Stimulated activated CD8-positive, alpha-beta memory T cell treated with anti-CD3 and anti-CD28 coated beads, Interleukin-7, amount 100 ng/mL, for 4 hours (primary cell): ENCODE results near the gene SIMC1.
"Not testable (repeated sequence)": the region's sequence is repeated elsewhere in the genome, so short reads cannot be mapped to it uniquely, and the experiment has no call there.

Source experiments
- DNase-seq, 2 donors: peaks; one replicate each; pipeline ENCODE4 v3.0.0-alpha.2; 2020; ENCODE audit warnings: low read depth in 2 of 2

SIMC1 gene

DNA sequence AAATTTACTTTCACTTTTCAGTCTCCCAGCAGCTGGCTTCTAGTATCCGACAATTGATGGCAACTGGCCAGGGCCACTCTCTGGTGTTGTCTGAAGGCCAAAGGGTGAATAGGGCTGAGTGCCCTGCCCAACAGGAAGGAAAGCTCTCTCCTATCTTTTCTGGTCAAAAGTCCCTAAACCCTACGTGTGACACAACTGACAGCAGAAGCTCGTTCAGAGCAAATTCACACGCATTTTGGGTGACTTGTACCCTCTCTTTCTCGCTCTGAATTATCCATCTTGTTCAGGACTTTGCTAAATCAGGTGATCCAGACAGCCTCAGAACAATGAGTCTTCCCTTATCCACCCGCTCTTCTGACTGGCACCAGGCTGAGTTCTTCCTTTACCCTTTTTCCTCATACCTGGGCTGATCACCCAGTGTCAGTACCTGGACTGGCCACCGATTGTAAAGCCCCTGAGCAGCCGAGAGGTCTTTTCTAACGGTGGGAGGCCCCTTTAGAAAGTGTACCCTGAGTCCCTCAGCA lies 21.8 kb upstream of the SIMC1 start:
- DNase-seq: not testable (repeated sequence)

DNA sequence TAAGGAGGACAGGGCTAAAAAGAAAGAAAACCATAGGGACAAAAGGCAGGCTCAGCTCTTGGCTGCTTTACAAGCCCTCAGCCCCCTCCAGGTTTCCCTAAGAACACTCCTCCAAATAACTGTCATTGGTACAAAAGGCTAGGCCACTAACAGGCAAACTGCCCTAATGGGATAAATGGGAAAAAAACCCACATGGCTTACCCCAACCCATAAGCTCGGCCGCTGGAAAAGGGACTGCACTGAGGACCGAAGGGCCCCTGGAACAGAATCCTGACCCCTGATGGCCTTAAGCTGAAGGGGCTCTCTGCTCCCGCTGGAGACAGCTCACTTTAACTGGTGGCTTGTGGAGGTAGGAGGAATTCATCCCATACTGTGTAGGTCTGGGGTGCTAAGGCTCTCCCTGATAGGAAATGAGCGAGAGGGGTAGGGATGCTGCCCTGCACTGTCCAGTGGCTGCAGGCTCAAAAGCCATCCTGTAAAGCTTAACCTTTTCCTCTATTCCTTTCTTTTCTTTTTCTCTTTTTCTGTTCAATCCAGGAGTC lies 21.0 kb upstream of the SIMC1 start:
- not testable (repeated sequence) for DNase-seq

DNA sequence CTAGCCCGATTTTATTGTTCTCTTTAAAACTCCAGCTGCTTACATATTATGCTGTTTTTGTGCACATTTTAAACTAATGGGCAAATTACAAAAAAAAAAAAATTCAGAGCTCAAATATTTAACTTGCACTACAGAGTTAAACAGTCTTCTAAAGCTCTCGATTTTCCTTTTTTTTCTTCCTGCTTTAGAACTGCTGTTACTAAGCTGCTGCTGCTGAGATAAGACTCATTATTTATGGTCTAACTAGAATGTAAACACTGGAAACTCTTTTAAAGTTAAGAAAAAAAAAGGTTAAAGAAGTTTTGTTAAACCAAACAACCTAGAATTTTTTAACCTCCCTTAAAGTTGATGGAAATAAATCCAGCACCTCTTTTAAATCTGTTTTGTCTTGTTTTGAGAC lies 20.5 kb upstream of the SIMC1 start:
- DNase-seq: not testable (repeated sequence)

DNA sequence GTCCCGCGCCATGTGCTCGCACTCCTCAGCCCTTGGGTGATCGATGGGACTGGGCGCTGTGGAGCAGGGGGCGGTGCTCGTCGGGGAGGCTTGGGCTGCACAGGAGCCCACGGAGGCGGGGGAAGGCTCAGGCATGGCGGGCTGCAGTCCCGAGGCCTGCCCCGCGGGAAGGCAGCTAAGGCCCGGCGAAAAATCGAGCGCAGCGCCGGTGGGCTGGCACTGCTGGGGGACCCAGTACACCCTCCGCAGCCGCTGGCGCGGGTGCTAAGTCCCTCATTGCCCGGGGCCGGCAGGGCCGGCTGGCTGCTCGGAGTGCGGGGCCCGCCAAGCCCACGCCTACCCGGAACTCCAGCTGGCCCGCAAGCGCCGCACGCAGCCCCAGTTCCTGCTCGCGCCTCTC lies 16.2 kb upstream of the SIMC1 start:
- DNase-seq: not testable (repeated sequence)

DNA sequence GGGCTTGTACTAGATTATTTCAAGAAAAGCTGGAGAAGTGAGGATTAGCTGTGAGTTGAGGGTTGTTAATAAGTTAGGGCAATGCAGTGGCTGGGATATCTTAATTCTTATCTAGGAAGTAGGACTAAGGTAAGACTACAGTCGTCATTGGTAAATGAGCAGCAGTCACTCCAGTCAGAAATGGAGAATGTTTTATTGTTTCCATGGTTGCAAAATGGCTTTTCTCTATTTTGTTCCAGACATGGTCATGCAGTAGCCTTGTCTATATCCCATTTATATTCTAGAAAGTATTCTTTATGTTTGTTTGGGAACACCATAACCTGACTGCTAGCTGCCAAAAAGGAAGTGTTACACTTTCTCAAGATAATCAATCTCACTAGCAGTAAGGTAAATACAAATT lies 9.9 kb upstream of the SIMC1 start:
- DNase-seq: not testable (repeated sequence)

DNA sequence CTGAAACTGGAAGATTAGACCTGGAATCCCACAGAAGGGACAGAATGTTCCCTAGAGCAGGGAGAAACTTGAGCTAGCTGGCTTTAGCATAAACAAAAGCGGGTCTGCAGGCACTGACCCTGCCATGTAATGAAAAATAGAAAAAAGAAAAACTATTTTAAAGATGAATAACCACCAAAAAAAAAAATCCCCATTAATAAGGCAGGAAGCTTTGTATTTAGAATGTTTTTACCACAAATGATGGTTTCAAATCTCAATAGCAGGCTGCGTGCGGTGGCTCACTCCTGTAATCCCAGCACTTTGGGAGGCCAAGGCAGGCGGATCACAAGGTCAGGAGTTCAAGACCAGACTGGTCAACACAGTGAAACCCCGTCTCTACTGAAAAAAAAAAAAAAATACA lies 5.0 kb upstream of the SIMC1 start:
- DNase-seq: not testable (repeated sequence)

DNA sequence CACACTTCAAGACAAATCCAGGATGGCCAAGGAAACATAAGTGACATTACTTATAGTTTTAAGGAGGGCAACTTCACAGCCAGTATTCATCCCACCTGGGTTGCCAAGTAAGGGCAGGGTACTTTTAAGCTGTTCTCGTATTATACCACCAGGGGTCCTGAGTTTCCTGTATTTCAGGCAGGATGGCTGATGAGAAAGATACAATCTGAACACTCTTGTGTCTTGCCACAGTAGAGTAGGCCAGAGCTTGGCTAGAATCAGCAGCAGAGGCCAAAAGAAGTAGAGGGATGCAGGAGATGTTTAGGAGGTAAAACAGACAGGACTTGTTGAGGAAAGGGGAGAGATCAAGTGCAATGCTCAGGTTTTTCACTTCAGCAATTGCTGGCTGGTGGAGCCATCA lies 3.1 kb upstream of the SIMC1 start:
- DNase-seq: peak in 1 of 2 donors; percentile 12

DNA sequence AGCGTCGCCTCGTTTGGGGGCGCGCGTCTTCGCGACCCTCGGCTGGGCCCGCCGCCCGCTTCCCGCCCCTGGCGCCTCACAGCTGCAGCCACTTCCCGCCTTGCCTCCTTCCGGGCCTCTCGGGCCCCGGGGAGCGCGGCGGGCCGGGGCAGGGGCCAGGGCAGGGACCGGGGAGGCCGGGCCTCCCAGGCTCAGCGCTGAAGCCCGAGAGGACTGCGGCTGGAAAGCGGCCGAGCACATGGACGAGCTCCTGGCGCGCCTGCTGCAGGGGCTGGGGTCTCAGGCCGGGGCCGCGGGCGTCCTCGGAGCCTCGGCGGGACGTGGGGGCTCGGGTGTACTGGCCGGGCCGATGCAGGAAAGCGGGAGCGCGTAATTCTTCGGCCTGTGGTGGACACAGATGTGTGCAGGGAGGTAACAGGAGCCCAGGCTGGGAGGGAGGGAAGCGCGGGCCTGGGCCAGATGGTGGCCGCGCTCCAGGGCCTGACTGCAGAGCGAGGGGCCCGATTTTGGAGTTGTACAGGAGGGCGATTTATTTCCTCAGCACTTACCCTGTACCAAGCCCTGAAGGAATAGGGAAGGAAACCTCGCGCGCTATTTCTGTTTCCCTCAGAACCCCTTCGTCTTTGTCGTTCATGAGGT lies 540 bp downstream of the SIMC1 start:
- DNase-seq: not testable (repeated sequence)

DNA sequence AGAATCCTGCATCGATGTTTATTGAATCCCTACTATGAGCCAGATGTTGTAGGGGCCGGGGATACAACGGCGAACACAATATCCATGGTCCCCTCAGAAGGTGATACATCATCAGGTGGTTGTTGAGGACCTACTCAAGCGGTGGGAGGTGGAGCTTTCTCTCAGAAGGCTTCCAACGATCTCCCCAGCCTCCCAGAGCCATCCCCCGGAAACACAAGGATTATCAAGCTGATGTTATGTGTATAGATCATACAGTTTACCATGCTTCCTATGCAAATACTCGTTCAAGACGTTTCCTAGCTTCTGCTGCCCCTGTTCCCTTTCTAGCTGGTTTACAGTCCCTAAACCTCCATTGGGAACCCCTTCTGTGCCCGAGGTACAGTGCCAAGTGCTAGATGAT lies 1.1 kb downstream of the SIMC1 start:
- DNase-seq: not testable (repeated sequence)

DNA sequence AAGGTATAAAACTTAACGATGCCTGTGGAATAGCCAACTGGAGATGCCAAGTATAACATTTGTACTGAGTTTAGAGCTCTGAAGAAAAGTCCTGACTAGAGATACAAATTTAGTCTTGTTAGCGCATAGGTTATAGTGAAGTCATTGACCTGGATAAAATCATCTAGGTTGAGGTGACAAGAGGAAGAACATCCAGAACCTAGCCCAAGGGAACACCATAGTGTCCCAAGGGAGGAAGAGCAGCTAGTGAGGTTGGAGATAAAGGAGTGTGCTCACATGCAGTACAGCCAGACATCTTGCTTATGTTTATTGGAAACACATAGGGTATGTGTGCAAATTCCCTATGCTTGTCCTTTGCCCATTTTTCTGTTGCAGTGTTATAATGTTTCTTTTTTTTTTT lies 6.1 kb downstream of the SIMC1 start:
- not testable (repeated sequence) for DNase-seq

DNA sequence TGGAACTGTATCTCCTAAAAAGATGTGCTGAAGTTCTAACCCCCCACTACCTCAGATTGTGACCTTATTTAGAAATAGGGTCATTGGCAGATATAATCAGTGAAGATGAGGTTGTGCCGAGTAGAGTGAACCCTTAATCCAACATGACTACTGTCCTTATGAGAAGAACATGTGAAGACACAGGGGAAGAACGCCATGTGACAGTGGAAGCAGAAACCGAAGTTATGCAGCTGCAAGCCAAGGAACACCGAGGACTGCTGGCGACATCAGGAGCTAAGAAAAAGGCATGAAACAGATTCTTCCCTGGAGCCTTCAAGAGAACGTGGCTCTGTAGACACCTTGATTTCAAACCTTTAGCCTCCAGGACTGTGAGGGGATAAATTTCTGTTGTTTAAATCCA lies 6.8 kb downstream of the SIMC1 start:
- not testable (repeated sequence) for DNase-seq

DNA sequence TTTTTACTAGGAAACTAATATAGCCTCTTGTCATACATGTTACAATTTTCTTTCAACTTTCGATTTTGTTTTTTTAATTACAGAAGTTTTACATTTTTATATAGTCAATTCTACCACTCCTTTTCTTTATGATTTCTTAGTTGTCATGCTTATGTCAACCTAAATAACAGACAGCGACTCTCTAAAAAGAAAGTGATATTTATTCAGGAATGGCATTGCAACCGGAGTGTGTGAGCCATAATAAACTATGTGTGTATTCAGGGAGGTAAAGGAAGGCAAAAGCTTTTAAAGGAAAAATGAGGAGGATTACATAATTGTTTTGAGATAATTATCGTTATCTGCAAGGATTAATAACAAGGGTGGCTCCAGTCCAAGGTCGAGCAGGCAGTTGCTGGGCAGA lies 7.3 kb downstream of the SIMC1 start:
- DNase-seq: not testable (repeated sequence)

DNA sequence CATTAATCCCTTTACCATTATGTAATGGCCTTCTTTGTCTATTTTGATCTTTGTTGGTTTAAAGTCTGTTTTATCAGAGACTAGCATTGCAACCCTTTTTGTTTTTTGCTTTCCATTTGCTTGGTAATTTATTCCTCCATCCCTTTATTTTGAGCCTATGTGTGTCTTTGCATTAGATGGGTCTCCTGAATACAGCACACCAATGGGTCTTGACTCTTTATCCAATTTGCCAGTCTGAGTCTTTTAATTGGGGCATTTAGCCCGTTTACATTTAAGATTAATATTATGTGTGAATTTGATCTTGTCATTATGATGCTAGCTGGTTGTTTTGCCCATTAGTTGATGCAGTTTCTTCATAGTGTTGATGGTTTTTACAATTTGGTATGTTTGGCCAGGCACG lies 12.5 kb downstream of the SIMC1 start:
- DNase-seq: not testable (repeated sequence)

DNA sequence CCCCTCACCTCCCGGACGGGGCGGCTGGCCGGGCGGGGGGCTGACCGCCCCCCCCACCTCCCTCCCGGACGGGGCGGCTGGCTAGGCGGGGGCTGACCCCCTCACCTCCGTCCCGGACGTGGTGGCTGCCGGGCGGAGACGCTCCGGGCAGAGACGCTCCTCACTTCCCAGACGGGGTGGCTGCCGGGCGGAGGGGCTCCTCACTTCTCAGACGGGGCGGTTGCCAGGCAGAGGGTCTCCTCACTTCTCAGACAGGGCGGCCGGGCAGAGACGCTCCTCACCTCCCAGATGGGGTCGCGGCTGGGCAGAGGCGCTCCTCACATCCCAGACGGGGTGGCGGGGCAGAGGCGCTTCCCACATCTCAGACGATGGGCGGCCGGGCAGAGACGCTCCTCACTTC lies 13.9 kb downstream of the SIMC1 start:
- DNase-seq: not testable (repeated sequence)

DNA sequence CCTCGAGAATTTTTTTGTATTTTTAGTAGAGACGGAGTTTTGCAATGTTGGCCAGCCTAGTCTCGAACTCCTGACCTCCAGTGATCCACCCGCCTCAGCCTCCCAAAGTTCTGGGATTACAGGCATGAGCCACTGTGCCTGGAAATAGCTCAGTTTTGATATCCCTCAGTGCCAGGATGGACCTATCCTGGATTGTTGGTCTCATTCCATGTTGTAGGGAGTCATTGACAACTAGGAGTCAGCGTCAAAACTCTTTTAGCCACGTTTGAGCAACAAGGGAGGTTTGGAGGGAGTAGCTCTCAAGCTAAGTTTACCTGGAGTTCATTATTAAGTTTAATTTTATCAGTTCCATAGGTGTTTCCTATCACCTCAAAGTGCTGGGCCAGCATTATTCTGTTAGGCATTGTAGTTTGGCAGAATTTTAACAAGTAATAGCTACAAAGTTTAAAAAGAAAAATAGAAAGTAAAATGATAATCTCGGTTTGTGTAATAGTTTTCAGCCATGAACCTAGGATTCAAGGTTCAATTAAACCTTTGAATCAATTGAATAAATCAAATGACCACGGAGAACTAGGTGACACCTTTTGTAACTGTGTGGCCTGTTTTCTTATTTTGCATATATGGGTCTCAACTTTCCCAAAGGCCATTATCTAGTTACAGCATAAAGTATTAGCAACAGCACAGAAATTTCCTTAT lies 15.3 kb downstream of the SIMC1 start:
- DNase-seq: not testable (repeated sequence)

DNA sequence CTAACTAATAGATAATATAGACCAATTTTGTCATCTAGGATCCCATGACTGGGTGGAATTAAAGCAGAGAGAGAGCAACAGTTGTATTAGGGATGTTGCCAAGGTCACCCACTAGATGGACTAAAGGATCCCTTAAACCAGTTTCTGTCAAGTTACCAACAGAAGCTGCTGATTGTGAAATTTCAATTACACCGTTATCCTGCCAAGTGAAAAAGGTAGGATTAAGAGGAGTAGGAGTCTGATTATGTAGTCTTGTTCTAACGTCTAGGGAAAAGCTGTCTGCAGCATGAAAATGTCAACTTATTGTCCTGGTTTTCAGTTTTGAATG lies 15.8 kb downstream of the SIMC1 start:
- not testable (repeated sequence) for DNase-seq

DNA sequence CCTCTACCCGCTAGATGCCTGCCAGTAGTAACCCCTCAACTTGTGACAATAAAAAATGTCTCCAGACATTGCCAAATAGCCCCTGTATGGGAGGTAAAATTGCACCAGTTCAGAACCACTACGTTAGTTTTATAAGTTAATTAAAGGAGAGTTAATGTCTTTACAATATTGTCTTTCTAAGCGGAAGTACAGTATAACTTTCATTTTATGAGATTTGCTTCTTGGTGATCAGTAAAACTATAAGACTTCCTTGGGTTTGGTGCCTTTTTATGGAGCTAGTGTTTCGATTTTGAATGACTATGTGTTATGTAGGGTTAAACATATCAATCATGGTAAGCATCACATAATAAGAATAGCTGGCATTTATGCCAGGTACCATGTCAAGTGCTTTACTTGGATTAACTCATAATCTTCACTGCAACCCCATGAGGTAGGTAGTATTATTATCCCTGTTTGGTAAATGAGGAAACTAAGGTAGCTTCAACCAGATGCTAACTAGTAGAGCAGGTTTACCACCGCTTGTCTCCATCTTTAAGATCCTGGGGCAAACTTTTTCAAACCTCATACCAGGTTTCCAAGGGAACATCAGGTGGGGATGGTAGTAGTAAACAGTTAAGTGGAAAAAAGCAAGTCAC lies 19.8 kb downstream of the SIMC1 start:
- DNase-seq: not testable (repeated sequence)

DNA sequence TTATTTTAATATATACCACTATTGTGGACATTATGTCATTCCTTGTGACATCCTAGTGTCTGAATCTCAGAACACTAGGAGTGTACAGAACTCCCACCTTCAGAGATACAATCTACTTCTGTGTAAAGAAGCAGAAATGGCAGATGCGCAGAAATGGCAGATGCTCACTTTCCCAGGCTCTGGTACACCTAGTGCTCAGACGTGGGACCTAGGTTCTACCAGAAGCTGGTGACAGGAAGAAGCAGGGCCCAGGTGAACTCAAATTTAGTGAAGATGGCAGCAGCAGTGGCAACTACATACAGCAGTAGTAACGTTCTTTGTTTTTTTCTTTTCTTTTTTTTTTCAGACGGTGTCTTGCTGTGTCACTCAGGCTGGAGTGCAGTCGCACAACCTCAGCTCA lies 22.5 kb downstream of the SIMC1 start:
- not testable (repeated sequence) for DNase-seq

DNA sequence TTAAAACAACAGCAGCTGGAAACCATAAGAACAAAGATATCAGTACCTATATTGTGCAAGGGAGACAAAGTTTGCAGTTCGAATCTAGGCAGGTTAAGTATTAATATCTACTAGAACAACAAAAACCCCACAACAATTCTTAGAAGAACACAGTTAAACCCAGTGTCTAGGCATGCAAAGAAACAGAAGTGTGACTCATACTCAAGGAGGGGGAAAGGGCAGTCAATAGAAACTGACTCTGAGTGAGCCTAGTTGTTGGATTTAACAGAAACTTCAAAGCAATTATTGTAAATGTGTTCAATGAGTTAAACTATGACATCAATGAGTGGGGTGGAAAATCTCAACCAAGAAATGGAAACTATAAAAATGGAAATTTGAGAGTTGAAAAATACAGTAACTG lies 28.2 kb downstream of the SIMC1 start:
- DNase-seq: not testable (repeated sequence)

DNA sequence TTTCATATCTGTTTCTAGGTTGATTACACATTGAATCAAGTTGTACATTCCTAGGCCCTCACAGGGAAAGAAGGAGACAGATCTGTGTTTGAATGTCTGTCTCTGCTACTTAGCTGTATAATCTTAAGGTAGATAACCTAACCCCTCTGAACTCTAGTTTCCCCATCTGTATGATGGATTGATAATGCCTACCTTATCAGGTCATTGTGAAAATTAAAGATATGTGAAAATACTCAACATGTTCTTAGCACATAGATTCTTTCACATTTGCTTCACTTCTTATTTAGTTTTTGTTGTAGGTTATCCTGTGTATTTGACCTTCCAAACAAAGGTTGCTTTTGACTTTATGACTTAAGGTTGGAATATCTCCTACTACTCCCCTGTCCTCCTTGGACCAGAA lies 50.8 kb downstream of the SIMC1 start:
- DNase-seq: not testable (repeated sequence)

DNA sequence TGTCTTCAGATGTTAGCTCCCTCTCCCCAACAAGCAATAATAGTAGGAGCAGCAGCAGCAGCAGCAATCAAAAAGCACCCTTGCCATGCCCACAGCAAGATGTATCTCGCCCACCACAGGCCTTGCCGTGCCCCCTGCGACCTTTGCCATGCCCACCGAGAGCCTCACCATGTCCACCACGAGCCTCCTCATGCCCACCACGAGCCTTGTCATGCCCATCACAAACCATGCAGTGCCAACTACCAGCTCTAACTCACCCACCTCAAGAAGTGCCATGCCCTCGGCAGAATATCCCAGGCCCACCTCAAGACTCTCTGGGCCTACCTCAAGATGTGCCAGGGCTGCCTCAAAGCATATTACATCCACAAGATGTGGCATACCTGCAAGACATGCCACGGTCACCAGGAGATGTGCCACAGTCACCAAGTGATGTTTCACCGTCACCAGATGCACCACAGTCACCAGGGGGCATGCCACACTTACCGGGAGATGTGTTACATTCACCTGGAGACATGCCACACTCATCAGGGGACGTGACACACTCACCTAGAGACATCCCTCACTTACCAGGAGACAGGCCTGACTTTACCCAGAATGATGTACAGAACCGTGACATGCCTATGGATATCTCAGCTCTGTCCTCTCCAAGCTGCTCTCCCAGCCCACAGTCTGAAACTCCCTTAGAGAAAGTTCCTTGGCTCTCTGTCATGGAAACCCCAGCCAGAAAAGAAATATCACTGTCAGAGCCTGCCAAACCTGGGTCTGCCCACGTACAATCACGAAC lies 52.0 kb downstream of the SIMC1 start:
- DNase-seq: not testable (repeated sequence)

DNA sequence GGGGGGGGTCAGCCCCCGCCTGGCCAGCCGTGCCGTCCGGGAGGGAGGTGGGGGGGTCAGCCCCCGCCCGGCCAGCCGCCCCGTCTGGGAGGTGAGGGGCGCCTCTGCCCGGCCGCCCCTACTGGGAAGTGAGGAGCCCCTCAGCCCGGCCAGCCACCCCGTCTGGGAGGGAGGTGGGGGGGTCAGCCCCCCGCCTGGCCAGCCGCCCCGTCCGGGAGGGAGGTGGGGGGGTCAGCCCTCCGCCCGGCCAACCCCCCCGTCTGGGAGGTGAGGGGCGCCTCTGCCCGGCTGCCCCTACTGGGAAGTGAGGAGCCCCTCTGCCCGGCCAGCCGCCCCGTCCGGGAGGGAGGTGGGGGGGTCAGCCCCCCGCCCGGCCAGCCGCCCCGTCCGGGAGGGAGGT lies 67.1 kb downstream of the SIMC1 start:
- DNase-seq: not testable (repeated sequence)
